WTC11 (cell line): ENCODE measurements around the gene MYCBP2. TPM values are rescaled to one million over a fixed set of nuclear protein-coding genes. Genes with fewer than 3 reads are reported as not detected.

Experiments
- ATAC-seq: fragments of 200-7000 bp; cut with Tn5 transposase; 2 replicates; pipeline ENCODE4 v1.10.0; 2021; ENCODE audit warnings: mild to moderate bottlenecking, moderate library complexity
- CTCF ChIA-PET: fragments of 300-600 bp; sonication (Branson Sonifier 250); formaldehyde crosslinking; loops from one replicate; lab custom pipeline; 2021; ENCODE audit warnings: antibody characterized with exemption; lab: Charles Lee
- POLR2A ChIA-PET: fragments of 350-600 bp; sonication (Branson Sonifier 250); formaldehyde crosslinking; loops from one replicate; lab custom pipeline; 2021; ENCODE audit warnings: antibody characterized with exemption; lab: Charles Lee
- DNase-seq: peaks from one replicate; pipeline ENCODE4 v3.0.0; 2021; ENCODE audit warnings: low spot score
- H3K27ac Mint-ChIP-seq: 2 replicates; pipeline ENCODE4 v1.8.0; 2021; ENCODE audit warnings: mixed read lengths
- H3K27me3 Mint-ChIP-seq: 2 replicates; pipeline ENCODE4 v1.8.0; 2021; ENCODE audit warnings: low read depth, mild to moderate bottlenecking, moderate library complexity, mixed read lengths
- H3K36me3 Mint-ChIP-seq: 2 replicates; pipeline ENCODE4 v1.8.0; 2021; ENCODE audit warnings: mixed read lengths
- H3K4me1 Mint-ChIP-seq: 2 replicates; pipeline ENCODE4 v1.8.0; 2022; ENCODE audit warnings: mixed read lengths
- H3K4me3 Mint-ChIP-seq: 2 replicates; pipeline ENCODE4 v1.8.0; 2021; ENCODE audit warnings: mild to moderate bottlenecking, moderate library complexity, mixed read lengths
- H3K9me3 Mint-ChIP-seq: 2 replicates; pipeline ENCODE4 v1.8.0; 2021; ENCODE audit warnings: mixed read lengths
- AR ChIP-seq: fragments of 250-450 bp; sonication (Bioruptor Pico); IDR thresholded peaks from 2 replicates; pipeline ENCODE4 v1.9.0; 2021; ENCODE audit warnings: mild to moderate bottlenecking
- ATF3 ChIP-seq: sonication (generic); formaldehyde crosslinking; conservative IDR thresholded peaks from 2 replicates; pipeline ENCODE4 v1.8.1; 2022; ENCODE audit warnings: mild to moderate bottlenecking, missing genetic modification reagents
- CDX4 ChIP-seq: fragments of 250-450 bp; sonication (Bioruptor Pico); IDR thresholded peaks from 2 replicates; pipeline ENCODE4 v1.9.0; 2021; ENCODE audit warnings: moderate library complexity, mild to moderate bottlenecking, inconsistent platforms, borderline replicate concordance
- CREB1 ChIP-seq: sonication (generic); formaldehyde crosslinking; IDR thresholded peaks from 2 replicates; pipeline ENCODE4 v1.8.0; 2023; ENCODE audit warnings: mild to moderate bottlenecking, missing genetic modification reagents
- CREM ChIP-seq: sonication (generic); formaldehyde crosslinking; IDR thresholded peaks from 2 replicates; pipeline ENCODE4 v1.8.1; 2022; ENCODE audit warnings: mild to moderate bottlenecking, missing genetic modification reagents, moderate library complexity
- E2F1 ChIP-seq: sonication (generic); formaldehyde crosslinking; IDR thresholded peaks from 2 replicates; pipeline ENCODE4 v1.8.0; 2022; ENCODE audit warnings: mild to moderate bottlenecking, missing genetic modification reagents
- ELF4 ChIP-seq: sonication (generic); formaldehyde crosslinking; IDR thresholded peaks from 2 replicates; pipeline ENCODE4 v1.8.1; 2022; ENCODE audit warnings: low read depth, mild to moderate bottlenecking, moderate library complexity, missing genetic modification reagents
- ESRRA ChIP-seq: sonication (generic); formaldehyde crosslinking; IDR thresholded peaks from 2 replicates; pipeline ENCODE4 v1.8.1; 2022; ENCODE audit warnings: mild to moderate bottlenecking, missing genetic modification reagents, borderline replicate concordance
- FOXK1 ChIP-seq: sonication (generic); formaldehyde crosslinking; IDR thresholded peaks from 2 replicates; pipeline ENCODE4 v1.8.0; 2022; ENCODE audit warnings: mild to moderate bottlenecking, moderate library complexity, missing genetic modification reagents
- FOXP1 ChIP-seq: sonication (generic); formaldehyde crosslinking; IDR thresholded peaks from 2 replicates; pipeline ENCODE4 v1.8.0; 2022; ENCODE audit warnings: missing genetic modification reagents, mild to moderate bottlenecking, moderate library complexity, borderline replicate concordance
- GRHL2 ChIP-seq: fragments of 250-450 bp; sonication (Bioruptor Pico); IDR thresholded peaks from 2 replicates; pipeline ENCODE4 v1.8.0; 2022; ENCODE audit warnings: mild to moderate bottlenecking, moderate library complexity; ENCODE audit not compliant: insufficient replicate concordance, severe bottlenecking
- IRF1 ChIP-seq: sonication (generic); formaldehyde crosslinking; IDR thresholded peaks from 2 replicates; pipeline ENCODE4 v1.8.0; 2023; ENCODE audit warnings: missing genetic modification reagents
- MLX ChIP-seq: sonication (generic); formaldehyde crosslinking; IDR thresholded peaks from 2 replicates; pipeline ENCODE4 v1.8.1; 2023; ENCODE audit warnings: mild to moderate bottlenecking, missing genetic modification reagents, moderate library complexity
- MXD4 ChIP-seq: fragments of 250-450 bp; sonication (Bioruptor Pico); IDR thresholded peaks from 2 replicates; pipeline ENCODE4 v1.8.0; 2021; ENCODE audit warnings: mild to moderate bottlenecking, moderate library complexity, borderline replicate concordance
- NFE2L1 ChIP-seq: sonication (generic); formaldehyde crosslinking; IDR thresholded peaks from 2 replicates; pipeline ENCODE4 v1.8.1; 2023; ENCODE audit warnings: missing genetic modification reagents
- NR2C2 ChIP-seq: sonication (generic); formaldehyde crosslinking; IDR thresholded peaks from 2 replicates; pipeline ENCODE4 v1.8.0; 2022; ENCODE audit warnings: mild to moderate bottlenecking, missing genetic modification reagents
- RELA ChIP-seq: sonication (generic); formaldehyde crosslinking; IDR thresholded peaks from 2 replicates; pipeline ENCODE4 v1.8.1; 2022; ENCODE audit warnings: missing genetic modification reagents, mild to moderate bottlenecking, borderline replicate concordance
- SOX15 ChIP-seq: fragments of 250-450 bp; sonication (Bioruptor Pico); IDR thresholded peaks from 2 replicates; pipeline ENCODE4 v1.9.0; 2021; ENCODE audit warnings: mild to moderate bottlenecking
- TP53 ChIP-seq: sonication (generic); formaldehyde crosslinking; IDR thresholded peaks from 2 replicates; pipeline ENCODE4 v1.8.1; 2023; ENCODE audit warnings: mild to moderate bottlenecking, missing genetic modification reagents
- ZNF232 ChIP-seq: sonication (generic); formaldehyde crosslinking; IDR thresholded peaks from 2 replicates; pipeline ENCODE4 v1.8.0; 2022; ENCODE audit warnings: mild to moderate bottlenecking, missing genetic modification reagents
- ZNF671 ChIP-seq: fragments of 250-450 bp; sonication (Bioruptor Pico); IDR thresholded peaks from 2 replicates; pipeline ENCODE4 v1.8.0; 2021; ENCODE audit warnings: mild to moderate bottlenecking
- total RNA-seq: library from RNA; stranded (reverse); gene quantifications from 3 replicates; pipeline ENCODE4 v1.2.3, GENCODE V29; 2021

MYCBP2 gene
- total RNA-seq, 1 experiment from 2014 or later, result 54.3 TPM

GRCh38 chr13:77036279-77036678 lies 290.6 kb downstream of the MYCBP2 start:
- ATAC-seq, result no peak
- TF ChIP-seq E2F1 (CRISPR knock-in tag) (no peak), AR (no peak), ELF4 (no peak), CDX4 (CRISPR knock-in tag) (no peak), GRHL2 (CRISPR knock-in tag) (no peak), CREB1 (CRISPR knock-in tag) (no peak), SOX15 (CRISPR knock-in tag) (no peak), RELA (no peak), NFE2L1 (CRISPR knock-in tag) (no peak), FOXK1 (CRISPR knock-in tag) (no peak), ZNF671 (CRISPR knock-in tag) (no peak), ATF3 (CRISPR knock-in tag) (no peak), MLX (CRISPR knock-in tag) (no peak), CREM (CRISPR knock-in tag) (no peak), NR2C2 (CRISPR knock-in tag) (no peak)
- TF ChIP-seq, all 79 proteins: peak for 0
- peaks cover 10% of the 10 kb centered on the region for H3K9me3 Mint-ChIP-seq
- H3K4me1 Mint-ChIP-seq, result no peaks in the 10 kb centered on the region
- POLR2A ChIA-PET, result no interaction called here
- no peak for DNase-seq
- CTCF ChIA-PET, result no interaction called here
- H3K36me3 Mint-ChIP-seq, result no peaks in the 10 kb centered on the region
- no peak overlapping the region for H3K4me3 Mint-ChIP-seq
- no peak overlapping the region for H3K27ac Mint-ChIP-seq
- no peaks in the 10 kb centered on the region for H3K27me3 Mint-ChIP-seq

- CTCF ChIA-PET, result no interaction called here
- POLR2A ChIA-PET, result no interaction called here
- Mint-ChIP-seq H3K4me1 (no peaks in the 10 kb centered on the region), H3K36me3 (no peaks in the 10 kb centered on the region), H3K9me3 (peaks cover 9% of the 10 kb centered on the region), H3K27me3 (no peaks in the 10 kb centered on the region), H3K27ac (no peak overlapping the region), H3K4me3 (no peak overlapping the region)
- no peak for ATAC-seq
- DNase-seq, result no peak
- no peak for TF ChIP-seq CREM (CRISPR knock-in tag)
- no peak for TF ChIP-seq ESRRA (CRISPR knock-in tag)
- TF ChIP-seq FOXP1 (CRISPR knock-in tag), result no peak
Measured at GRCh38 chr13:77034881-77035280, 292.0 kb downstream of the MYCBP2 start.

GRCh38 chr13:77033717-77034302 lies 293.1 kb downstream of the MYCBP2 start:
- ATAC-seq, result no peak
- TF ChIP-seq ZNF232 (CRISPR knock-in tag), result no peak
- TF ChIP-seq MXD4 (CRISPR knock-in tag), result no peak
- no peak for TF ChIP-seq TP53
- TF ChIP-seq IRF1, result no peak
- CTCF ChIA-PET, result interaction anchor here (1.1 kb wide), 1 partner anchor 54 kb away, joined by 3 read pairs; no protein-coding TSS in a partner anchor

More at GRCh38 chr13:77033717-77034302, 293.1 kb downstream of the MYCBP2 start:
- POLR2A ChIA-PET, result no interaction called here
- DNase-seq, result no peak
- H3K9me3 Mint-ChIP-seq, result 0 out of 2 replicates have a peak, but pooled peaks cover 4% of the 10 kb centered on the region
- no peak overlapping the region for H3K27ac Mint-ChIP-seq
- peaks cover 1% of the 10 kb centered on the region; the same call in 1 of the 2 replicates for H3K4me1 Mint-ChIP-seq
- no peak overlapping the region for H3K4me3 Mint-ChIP-seq
- H3K27me3 Mint-ChIP-seq, result no peaks in the 10 kb centered on the region
- no peaks in the 10 kb centered on the region for H3K36me3 Mint-ChIP-seq
